ENCODE results near the gene NKD2. TPM values are rescaled to one million over a fixed set of nuclear protein-coding genes. Genes with fewer than 3 reads are reported as not detected.
"Not testable (repeated sequence)": the region's sequence is repeated elsewhere in the genome, so short reads cannot be mapped to it uniquely, and the experiment has no call there.

NKD2 gene
- total and polyA plus RNA-seq, 9 of the 15 experiments (the other 6 are each of a cell fraction or from before 2014, with no cell fraction given): 0.09 to 0.64 (median 0.27) TPM; not detected in 5

GRCh38 chr5:1081519-1081918, 72.9 kb downstream of the NKD2 start:
- CTCF ChIA-PET (ENCODE audit: low intra/inter-chr PET ratio): no interaction called here
- no peak overlapping the region for H3K27ac ChIP-seq (ENCODE audit: extremely low read depth, low read depth, low read length)

GRCh38 chr5:1083026-1083425, 74.4 kb downstream of the NKD2 start:
- POLR2A ChIA-PET; H3K27ac ChIP-seq (ENCODE audit: extremely low read depth, low read depth, low read length); H3K79me2 ChIP-seq (ENCODE audit: control insufficient read depth, insufficient read depth, low read length); ATAC-seq; in situ Hi-C loops (cut with MboI); H3K9me3 ChIP-seq (replicated peaks; ENCODE audit: control insufficient read depth, insufficient read depth, low read depth, low read length); H3K36me3 ChIP-seq (ENCODE audit: control insufficient read depth, insufficient read depth, low read length); DNase-seq (ENCODE audit: extremely low read depth in 1 of 4, low spot score in 3 of 4); H4K20me1 ChIP-seq (replicated peaks; ENCODE audit: control insufficient read depth, insufficient read depth, low read length); BruUV-seq (replicated peaks); intact Hi-C loops (cut with micrococcal nuclease); H3K4me3 ChIP-seq; H2AFZ ChIP-seq (ENCODE audit: low read depth, low read length); CTCF ChIA-PET (ENCODE audit: low intra/inter-chr PET ratio); FAIRE-seq; H3K4me2 ChIP-seq (ENCODE audit: insufficient read depth, low read length); H3K9me1 ChIP-seq (ENCODE audit: control insufficient read depth, insufficient read depth, low read length); H3K9ac ChIP-seq (ENCODE audit: insufficient read depth in 1 of 2, low read depth in 2 of 2, low read length in 2 of 2): not testable (repeated sequence)
- H3K4me1 ChIP-seq (replicated peaks in 1 of 2; ENCODE audit: control insufficient read depth in 2 of 2, insufficient read depth in 2 of 2, low read length in 2 of 2): peaks cover 0 to 53% of the 10 kb centered on the region in 2 experiments; a peak in 2 of 5 replicates
- H3K27me3 ChIP-seq (ENCODE audit: control insufficient read depth in 2 of 2, insufficient read depth in 2 of 2, low read length in 2 of 2): peaks cover 3 to 73% of the 10 kb centered on the region in 2 experiments; a peak in 3 of 5 replicates
- 7% methylated on average over 15 of the region's 15 CpGs for whole genome bisulfite sequencing (ENCODE audit: insufficient coverage, low coverage, missing lambda C conversion rate)

More at GRCh38 chr5:1081519-1081918, 72.9 kb downstream of the NKD2 start:
- FAIRE-seq (no peak), ATAC-seq (no peak), DNase-seq (ENCODE audit: extremely low read depth in 1 of 4, low spot score in 3 of 4) (no peak)
- peaks cover 0 to 53% of the 10 kb centered on the region in 2 experiments; a peak in 2 of 5 replicates for H3K4me1 ChIP-seq (replicated peaks in 1 of 2; ENCODE audit: control insufficient read depth in 2 of 2, insufficient read depth in 2 of 2, low read length in 2 of 2)
- no peaks in the 10 kb centered on the region for H3K36me3 ChIP-seq (ENCODE audit: control insufficient read depth, insufficient read depth, low read length)
- no peak overlapping the region for H3K4me2 ChIP-seq (ENCODE audit: insufficient read depth, low read length)
- no peak overlapping the region for H2AFZ ChIP-seq (ENCODE audit: low read depth, low read length)
- H3K9me1 ChIP-seq (ENCODE audit: control insufficient read depth, insufficient read depth, low read length): no peaks in the 10 kb centered on the region
- 0 out of 2 replicates have a peak, but pooled peaks cover 6% of the 10 kb centered on the region for H4K20me1 ChIP-seq (replicated peaks; ENCODE audit: control insufficient read depth, insufficient read depth, low read length)
- peaks cover 3 to 68% of the 10 kb centered on the region in 2 experiments; a peak in 3 of 5 replicates for H3K27me3 ChIP-seq (ENCODE audit: control insufficient read depth in 2 of 2, insufficient read depth in 2 of 2, low read length in 2 of 2)
- no peaks in the 10 kb centered on the region for H3K79me2 ChIP-seq (ENCODE audit: control insufficient read depth, insufficient read depth, low read length)
- H3K9me3 ChIP-seq (replicated peaks; ENCODE audit: control insufficient read depth, insufficient read depth, low read depth, low read length): no peaks in the 10 kb centered on the region
- H3K4me3 ChIP-seq: no peak overlapping the region
- TF ChIP-seq SAP30 (IDR thresholded peaks at IDR 0.05; ENCODE audit: borderline replicate concordance, insufficient read depth, low read depth, low read length, poor library complexity, severe bottlenecking) (no peak), ZBTB33 (CRISPR knock-in tag; IDR thresholded peaks at IDR 0.05) (peak; percentile 34; the same call in 1 of the 2 replicates)
- intact Hi-C loops (cut with micrococcal nuclease) (no loop called here), in situ Hi-C loops (cut with MboI) (no loop called here)
- POLR2A ChIA-PET: interaction anchor here (0.7 kb wide), 1 partner anchor 16 kb away, joined by 3 read pairs; no protein-coding TSS in a partner anchor
- WGBS (ENCODE audit: insufficient coverage, low coverage, missing lambda C conversion rate): 49% methylated on average over 24 of the region's 26 CpGs
- no peak overlapping the region for H3K9ac ChIP-seq (ENCODE audit: insufficient read depth in 1 of 2, low read depth in 2 of 2, low read length in 2 of 2)
- BruUV-seq (replicated peaks): no TSS peak

All from K562 (cell line).